Activated CD4-positive, CD25-positive, alpha-beta regulatory T cell treated with anti-CD3 and anti-CD28 coated beads, Interleukin-2, amount 50 U/mL, for 24 hours (primary cell): ENCODE data around the gene THAP9.

Experiments used
- ATAC-seq, 2 donors: fragments of 150-1000 bp; cut with Tn5 transposase; one replicate each; pipeline ENCODE4 v1.10.0; 2021; ENCODE audit warnings: mild to moderate bottlenecking in 1 of 2, moderate library complexity in 1 of 2

Gene THAP9

GRCh38 chr4:82968972-82969371 lies 68.4 kb downstream of the THAP9 start:
- ATAC-seq: no peak

DNA sequence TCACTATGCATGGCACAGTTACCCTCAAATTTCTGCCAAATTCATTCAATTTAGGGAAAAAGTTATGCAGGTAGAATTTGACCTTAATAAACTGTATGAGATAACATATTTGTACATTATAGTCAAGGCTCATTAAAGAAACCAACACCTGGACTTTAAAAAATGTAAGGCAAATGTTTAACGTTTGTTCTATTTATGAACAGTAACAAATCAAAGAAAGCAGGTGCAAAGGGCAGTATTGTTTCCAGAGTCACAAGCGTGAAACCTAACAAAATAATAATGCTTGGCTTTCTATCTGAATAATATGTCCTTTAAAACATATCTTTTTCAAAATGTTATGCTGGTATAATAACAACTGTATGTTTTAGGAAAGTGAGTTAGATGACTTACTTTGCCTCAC lies 68.9 kb downstream of the THAP9 start:
- ATAC-seq: no peak
